GM10248 (cell line): ENCODE measurements around the gene CACNA2D3.

Source experiments
- CTCF ChIA-PET: fragments of 300-600 bp; sonication (Branson Sonifier 250); formaldehyde crosslinking; extraction: SDS; loops from one replicate; lab custom pipeline; 2021; ENCODE audit warnings: antibody characterized with exemption; lab: Yijun Ruan, JAX
- POLR2A ChIA-PET: fragments of 350-650 bp; sonication (Branson Sonifier 250); formaldehyde crosslinking; extraction: SDS; loops from one replicate; lab custom pipeline; 2020; ENCODE audit warnings: antibody characterized with exemption; lab: Yijun Ruan, JAX
- DNase-seq: peaks from one replicate; pipeline ENCODE4 v3.0.0; 2012; ENCODE audit errors: extremely low spot score
- CTCF ChIP-seq: IDR thresholded peaks from 2 replicates; pipeline ENCODE4 v1.5.1; 2012; ENCODE audit warnings: mild to moderate bottlenecking, low read depth; ENCODE audit errors: extremely low read depth, missing control alignments, control extremely low read depth

CACNA2D3 gene

GRCh38 chr3:54547051-54547450 is 424.7 kb downstream of the CACNA2D3 start:
- ChIA-PET CTCF (interaction anchor here (1.4 kb wide), 1 partner anchor 11 kb away, joined by 3 read pairs; no protein-coding TSS in a partner anchor), POLR2A (no interaction called here)
- TF ChIP-seq CTCF: no peak
- no peak for DNase-seq

GRCh38 chr3:54547846-54548245 is 425.5 kb downstream of the CACNA2D3 start:
- CTCF ChIA-PET: interaction anchor here (1.4 kb wide), 1 partner anchor 12 kb away, joined by 3 read pairs; no protein-coding TSS in a partner anchor
- DNase-seq: no peak
- TF ChIP-seq CTCF: no peak
- POLR2A ChIA-PET: no interaction called here

- CTCF ChIA-PET: interaction anchor here (0.9 to 1.0 kb wide), 2 partner anchors 15 to 18 kb away, joined by 3 read pairs; no protein-coding TSS in a partner anchor
- no peak for TF ChIP-seq CTCF
- POLR2A ChIA-PET: no interaction called here
- DNase-seq: no peak
Observed at GRCh38 chr3:54549607-54550220, 427.4 kb downstream of the CACNA2D3 start.

- TF ChIP-seq CTCF: no peak
- no peak for DNase-seq
- POLR2A ChIA-PET: no interaction called here
- CTCF ChIA-PET: interaction anchor here (0.9 kb wide), 1 partner anchor 17 kb away, joined by 3 read pairs; no protein-coding TSS in a partner anchor
Observed at GRCh38 chr3:54550221-54550977, 428.0 kb downstream of the CACNA2D3 start.

- TF ChIP-seq CTCF: no peak
- ChIA-PET POLR2A (no interaction called here), CTCF (no interaction called here)
- DNase-seq: no peak
Observed at GRCh38 chr3:54556630-54557029, 434.3 kb downstream of the CACNA2D3 start.

GRCh38 chr3:54557538-54558428 is 435.4 kb downstream of the CACNA2D3 start:
- no peak for TF ChIP-seq CTCF
- ChIA-PET POLR2A (no interaction called here), CTCF (no interaction called here)
- DNase-seq: no peak
